GM12865 (cell line): ENCODE results near the gene PLEKHG4B.
"Not testable (repeated sequence)": the region's sequence is repeated elsewhere in the genome, so short reads cannot be mapped to it uniquely, and the experiment has no call there.

Source experiments
- DNase-seq: peaks from one replicate; pipeline ENCODE4 v3.0.0; 2010; ENCODE audit warnings: low read depth
- H3K4me3 ChIP-seq: 2 replicates; pipeline ENCODE4 v1.5.1; 2011; ENCODE audit warnings: mild to moderate bottlenecking, low read depth, low read length, control low read depth
- TF ChIP-seq, protein P1 (sequence below): IDR thresholded peaks from 2 replicates; pipeline ENCODE4 v1.5.1; 2011; ENCODE audit warnings: low read length, control low read depth, low read depth, inconsistent platforms; ENCODE audit not compliant: insufficient read depth; ENCODE audit errors: missing control alignments

The PLEKHG4B gene, protein sequence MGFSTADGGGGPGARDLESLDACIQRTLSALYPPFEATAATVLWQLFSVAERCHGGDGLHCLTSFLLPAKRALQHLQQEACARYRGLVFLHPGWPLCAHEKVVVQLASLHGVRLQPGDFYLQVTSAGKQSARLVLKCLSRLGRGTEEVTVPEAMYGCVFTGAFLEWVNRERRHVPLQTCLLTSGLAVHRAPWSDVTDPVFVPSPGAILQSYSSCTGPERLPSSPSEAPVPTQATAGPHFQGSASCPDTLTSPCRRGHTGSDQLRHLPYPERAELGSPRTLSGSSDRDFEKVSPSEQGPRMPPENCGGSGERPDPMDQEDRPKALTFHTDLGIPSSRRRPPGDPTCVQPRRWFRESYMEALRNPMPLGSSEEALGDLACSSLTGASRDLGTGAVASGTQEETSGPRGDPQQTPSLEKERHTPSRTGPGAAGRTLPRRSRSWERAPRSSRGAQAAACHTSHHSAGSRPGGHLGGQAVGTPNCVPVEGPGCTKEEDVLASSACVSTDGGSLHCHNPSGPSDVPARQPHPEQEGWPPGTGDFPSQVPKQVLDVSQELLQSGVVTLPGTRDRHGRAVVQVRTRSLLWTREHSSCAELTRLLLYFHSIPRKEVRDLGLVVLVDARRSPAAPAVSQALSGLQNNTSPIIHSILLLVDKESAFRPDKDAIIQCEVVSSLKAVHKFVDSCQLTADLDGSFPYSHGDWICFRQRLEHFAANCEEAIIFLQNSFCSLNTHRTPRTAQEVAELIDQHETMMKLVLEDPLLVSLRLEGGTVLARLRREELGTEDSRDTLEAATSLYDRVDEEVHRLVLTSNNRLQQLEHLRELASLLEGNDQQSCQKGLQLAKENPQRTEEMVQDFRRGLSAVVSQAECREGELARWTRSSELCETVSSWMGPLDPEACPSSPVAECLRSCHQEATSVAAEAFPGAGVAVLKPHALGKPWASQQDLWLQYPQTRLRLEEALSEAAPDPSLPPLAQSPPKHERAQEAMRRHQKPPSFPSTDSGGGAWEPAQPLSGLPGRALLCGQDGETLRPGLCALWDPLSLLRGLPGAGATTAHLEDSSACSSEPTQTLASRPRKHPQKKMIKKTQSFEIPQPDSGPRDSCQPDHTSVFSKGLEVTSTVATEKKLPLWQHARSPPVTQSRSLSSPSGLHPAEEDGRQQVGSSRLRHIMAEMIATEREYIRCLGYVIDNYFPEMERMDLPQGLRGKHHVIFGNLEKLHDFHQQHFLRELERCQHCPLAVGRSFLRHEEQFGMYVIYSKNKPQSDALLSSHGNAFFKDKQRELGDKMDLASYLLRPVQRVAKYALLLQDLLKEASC (N-terminal part only)

DNA sequence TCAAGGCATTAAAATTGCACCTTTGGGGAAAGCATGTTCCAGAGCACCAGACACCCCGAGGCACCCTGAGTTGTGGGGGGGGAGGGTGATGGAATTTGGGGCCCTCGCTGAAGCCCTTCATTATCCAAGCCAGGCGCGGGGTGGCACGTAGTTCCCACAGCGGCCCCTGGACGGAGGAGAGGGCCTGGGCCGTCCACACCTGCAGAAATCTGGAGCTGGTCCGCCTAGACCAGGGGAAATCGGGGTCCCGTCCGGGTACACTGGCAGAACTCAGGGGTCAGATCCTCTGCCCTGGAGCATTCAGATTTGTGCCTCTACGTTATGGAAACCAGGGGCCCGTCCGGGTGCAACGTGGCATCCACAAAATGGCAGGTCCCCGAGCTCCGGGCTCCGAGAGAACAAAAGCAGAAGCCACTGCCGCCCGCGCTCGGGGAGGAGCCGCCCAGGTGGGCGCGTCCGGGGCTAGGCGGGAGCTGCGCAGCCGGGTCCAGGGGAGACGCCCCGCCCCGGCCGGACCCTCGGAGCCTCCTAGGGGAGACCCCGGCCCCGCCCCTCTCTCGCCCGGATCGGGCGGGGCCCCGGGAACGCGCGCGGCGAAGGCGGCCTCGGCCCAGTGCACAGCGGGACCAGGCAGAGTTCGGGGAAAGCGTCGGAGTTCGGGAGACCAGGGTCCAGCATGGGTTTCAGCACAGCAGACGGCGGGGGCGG lies at the start of gene PLEKHG4B:
TSS of gene PLEKHG4B (plus strand) at position 613 of the 708 bp plus-strand sequence. CDS start at position 677, 64 bp downstream.
- TF ChIP-seq, protein P1, sequence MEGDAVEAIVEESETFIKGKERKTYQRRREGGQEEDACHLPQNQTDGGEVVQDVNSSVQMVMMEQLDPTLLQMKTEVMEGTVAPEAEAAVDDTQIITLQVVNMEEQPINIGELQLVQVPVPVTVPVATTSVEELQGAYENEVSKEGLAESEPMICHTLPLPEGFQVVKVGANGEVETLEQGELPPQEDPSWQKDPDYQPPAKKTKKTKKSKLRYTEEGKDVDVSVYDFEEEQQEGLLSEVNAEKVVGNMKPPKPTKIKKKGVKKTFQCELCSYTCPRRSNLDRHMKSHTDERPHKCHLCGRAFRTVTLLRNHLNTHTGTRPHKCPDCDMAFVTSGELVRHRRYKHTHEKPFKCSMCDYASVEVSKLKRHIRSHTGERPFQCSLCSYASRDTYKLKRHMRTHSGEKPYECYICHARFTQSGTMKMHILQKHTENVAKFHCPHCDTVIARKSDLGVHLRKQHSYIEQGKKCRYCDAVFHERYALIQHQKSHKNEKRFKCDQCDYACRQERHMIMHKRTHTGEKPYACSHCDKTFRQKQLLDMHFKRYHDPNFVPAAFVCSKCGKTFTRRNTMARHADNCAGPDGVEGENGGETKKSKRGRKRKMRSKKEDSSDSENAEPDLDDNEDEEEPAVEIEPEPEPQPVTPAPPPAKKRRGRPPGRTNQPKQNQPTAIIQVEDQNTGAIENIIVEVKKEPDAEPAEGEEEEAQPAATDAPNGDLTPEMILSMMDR = no peak
- H3K4me3 ChIP-seq = no peak within 1 kb of the TSS
- no peak for DNase-seq

DNA sequence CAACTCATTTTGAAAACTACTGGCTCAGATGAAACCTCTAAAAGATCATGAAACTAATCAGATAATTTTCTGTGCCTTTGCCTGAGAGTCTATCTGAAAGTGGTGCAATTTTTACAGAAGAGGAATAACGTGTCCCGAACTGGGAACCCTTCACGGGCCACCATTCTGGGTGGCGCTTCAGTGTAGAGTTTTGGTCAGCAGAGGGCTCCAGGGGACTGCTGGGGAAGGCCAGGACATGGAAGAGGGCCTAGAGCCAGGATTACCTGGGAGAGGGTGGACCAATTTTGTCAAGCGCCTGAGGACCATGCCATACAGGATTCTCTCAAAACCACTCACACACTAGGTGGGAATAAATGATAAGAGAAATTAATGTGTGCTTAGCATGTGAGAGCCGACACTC lies 49.7 kb upstream of the PLEKHG4B start:
- no peak for DNase-seq
- TF ChIP-seq, protein P1 = no peak
- H3K4me3 ChIP-seq = no peak overlapping the region

DNA sequence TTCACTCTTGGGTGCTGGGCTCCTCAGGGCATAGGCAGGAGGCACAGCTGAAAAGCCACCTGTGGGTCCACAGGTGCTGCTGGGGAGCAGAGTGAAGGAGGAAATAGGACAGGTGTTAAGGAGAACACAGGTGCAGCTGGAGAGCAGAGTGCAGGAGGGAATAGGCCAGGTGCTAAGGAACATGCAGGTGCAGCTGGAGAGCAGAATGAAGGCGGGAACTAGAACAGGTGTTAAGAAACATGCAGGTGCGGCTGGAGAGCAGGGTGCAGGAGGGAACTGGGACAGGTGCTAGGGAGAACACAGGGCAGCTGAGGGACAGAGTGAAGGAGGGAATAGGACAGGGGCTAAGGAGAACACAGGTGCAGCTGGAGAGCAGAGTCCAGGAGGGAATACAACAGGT lies 43.8 kb upstream of the PLEKHG4B start:
- TF ChIP-seq, protein P1 = no peak
- no peak overlapping the region for H3K4me3 ChIP-seq
- no peak for DNase-seq

DNA sequence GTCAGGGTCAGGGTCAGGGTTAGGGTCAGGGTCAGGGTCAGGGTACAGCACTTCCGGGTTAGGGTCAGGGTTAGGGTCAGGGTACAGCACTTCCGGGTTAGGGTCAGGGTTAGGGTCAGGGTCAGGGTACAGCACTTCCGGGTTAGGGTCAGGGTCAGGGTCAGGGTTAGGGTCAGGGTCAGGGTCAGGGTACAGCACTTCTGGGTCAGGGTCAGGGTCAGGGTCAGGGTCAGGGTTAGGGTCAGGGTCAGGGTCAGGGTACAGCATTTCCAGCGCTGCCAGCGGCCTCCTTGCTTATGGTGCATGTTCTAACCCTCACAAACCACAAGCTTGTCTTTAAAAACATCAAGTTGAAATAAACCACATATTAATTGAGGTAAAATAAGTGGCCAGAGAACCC lies 42.4 kb upstream of the PLEKHG4B start:
- not testable (repeated sequence) for DNase-seq

DNA sequence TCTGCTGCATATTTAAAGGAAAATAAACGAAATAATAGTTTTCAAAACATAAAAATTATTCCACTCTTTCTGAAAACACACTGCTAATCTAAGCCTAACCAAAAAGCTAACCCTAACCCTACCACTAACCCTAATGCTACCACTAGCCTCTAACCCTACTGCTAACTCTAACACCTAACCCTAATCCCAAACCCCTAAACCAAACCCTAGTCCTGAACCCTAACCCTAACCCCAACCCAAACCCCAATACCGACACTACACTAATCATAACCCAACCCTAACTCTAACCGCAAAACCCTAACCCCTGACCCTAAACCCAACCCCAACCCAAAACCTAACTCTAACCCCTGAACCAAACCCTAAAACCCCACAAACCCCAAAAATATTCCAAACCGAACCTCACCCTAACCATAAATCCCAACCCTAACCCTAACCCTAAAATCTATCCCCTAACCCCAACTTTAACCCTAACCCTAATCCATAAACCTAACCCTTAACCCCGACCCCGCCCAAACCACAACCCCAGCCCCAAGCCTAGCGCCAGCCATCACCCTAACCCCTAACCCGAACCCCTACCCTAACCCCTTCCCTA lies 41.9 kb upstream of the PLEKHG4B start:
- no peak overlapping the region for H3K4me3 ChIP-seq
- TF ChIP-seq, protein P1 = no peak
- no peak for DNase-seq

More for the DNA sequence above, 42.4 kb upstream of the PLEKHG4B start:
- not testable (repeated sequence) for H3K4me3 ChIP-seq

DNA sequence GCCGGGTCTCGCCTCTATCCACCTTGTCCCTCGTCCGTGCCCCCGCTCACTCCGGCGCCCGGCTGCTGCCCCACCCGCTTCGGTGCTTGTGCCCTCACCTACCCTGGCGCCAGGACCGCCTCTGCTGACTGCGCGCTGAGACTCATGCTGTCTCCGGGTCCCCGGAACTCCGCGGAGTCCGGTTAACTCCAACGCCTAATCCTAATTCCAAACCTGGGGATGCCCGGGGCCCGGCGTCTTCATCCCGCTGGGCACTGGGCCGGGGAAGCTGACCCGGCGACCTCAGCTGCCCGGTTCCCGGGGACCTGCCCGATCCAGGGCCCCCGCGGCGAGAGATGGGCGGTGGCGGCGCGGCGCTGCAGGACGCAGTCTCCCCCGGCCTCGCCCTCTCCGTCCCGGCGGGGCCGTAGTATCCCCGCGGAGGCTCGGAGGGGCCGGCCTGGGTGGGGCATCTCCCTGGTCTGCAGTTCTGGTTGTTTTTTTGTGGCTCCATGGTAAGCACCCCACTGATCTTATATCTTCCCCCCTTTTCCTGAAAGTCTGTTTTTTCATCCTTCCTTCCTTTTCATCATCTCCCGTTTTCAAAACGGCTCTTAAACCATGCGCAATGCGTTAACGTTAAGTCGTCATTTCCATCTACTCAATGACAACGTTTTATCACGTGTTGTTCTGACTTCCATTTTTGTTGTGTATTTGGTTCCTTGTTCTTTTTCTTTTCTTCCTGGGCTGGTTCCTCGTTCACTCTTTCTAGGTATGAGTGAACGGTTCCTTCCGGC lies 41.1 kb upstream of the PLEKHG4B start:
- H3K4me3 ChIP-seq = no peak overlapping the region
- DNase-seq = no peak
- TF ChIP-seq, protein P1 = no peak
